Hepatocyte (in vitro differentiated cells): ENCODE data around the gene ATR.

Experiments
- EZH2 ChIP-seq: fragments of 200-600 bp; sonication (generic); IDR thresholded peaks from 2 replicates; pipeline ENCODE4 v1.6.1; 2016; ENCODE audit warnings: antibody characterized with exemption, mild to moderate bottlenecking, borderline replicate concordance
- TF ChIP-seq, protein P1 (sequence below): fragments of 200-600 bp; sonication (generic); IDR thresholded peaks from 2 replicates; pipeline ENCODE4 v1.5.1; 2016; ENCODE audit warnings: antibody characterized with exemption, mild to moderate bottlenecking; ENCODE audit not compliant: poor library complexity

DNA sequence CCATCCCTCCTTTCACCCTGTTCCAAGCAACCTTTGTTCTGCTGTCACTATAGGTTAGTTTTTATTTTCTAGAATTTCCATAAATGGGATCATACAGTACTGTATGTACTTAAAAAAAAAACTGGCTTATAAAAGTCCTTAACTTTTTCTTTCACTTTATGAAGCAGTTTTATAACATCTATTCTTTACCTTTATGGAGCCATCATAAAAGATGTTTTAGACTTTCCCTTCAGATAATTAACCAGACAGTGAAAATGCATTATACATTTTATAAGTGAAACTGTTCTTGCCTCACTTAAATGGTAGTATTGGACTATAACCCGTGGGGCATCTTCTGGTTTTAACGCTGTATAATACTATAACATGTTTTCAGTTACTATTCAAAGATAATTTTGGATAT lies 43.9 kb upstream of the ATR start:
- TF ChIP-seq, protein P1, sequence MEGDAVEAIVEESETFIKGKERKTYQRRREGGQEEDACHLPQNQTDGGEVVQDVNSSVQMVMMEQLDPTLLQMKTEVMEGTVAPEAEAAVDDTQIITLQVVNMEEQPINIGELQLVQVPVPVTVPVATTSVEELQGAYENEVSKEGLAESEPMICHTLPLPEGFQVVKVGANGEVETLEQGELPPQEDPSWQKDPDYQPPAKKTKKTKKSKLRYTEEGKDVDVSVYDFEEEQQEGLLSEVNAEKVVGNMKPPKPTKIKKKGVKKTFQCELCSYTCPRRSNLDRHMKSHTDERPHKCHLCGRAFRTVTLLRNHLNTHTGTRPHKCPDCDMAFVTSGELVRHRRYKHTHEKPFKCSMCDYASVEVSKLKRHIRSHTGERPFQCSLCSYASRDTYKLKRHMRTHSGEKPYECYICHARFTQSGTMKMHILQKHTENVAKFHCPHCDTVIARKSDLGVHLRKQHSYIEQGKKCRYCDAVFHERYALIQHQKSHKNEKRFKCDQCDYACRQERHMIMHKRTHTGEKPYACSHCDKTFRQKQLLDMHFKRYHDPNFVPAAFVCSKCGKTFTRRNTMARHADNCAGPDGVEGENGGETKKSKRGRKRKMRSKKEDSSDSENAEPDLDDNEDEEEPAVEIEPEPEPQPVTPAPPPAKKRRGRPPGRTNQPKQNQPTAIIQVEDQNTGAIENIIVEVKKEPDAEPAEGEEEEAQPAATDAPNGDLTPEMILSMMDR: no peak
- no peak for TF ChIP-seq EZH2
